Measurements from ENCODE around the gene ZNF425. TPM values are rescaled to one million over a fixed set of nuclear protein-coding genes. Genes with fewer than 3 reads are reported as not detected.
"Not testable (repeated sequence)": the region's sequence is repeated elsewhere in the genome, so short reads cannot be mapped to it uniquely, and the experiment has no call there.

The ZNF425 gene
- total RNA-seq, 1 donor from 2014 or later = 1.4 TPM

GRCh38 chr7:149074116-149074885 lies 51.8 kb downstream of the ZNF425 start:
- intact Hi-C loops (cut with micrococcal nuclease) = no loop called here

DNA sequence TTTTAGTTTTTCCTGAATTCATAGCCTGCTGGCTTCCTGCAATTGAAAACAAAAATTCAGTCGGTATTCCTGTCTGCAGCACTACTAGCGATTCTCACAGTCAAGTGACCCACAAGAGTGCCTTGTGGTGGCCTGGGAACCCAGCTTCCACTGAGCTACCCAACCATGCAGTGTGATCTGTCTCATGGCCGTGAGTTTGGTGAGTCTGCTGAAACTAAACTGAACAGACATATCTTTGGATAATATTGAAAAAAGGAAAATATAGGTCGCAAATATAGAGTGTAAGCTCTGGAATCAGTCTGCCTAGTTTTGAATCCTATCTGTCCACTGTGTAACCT lies 53.7 kb downstream of the ZNF425 start:
- intact Hi-C loops (cut with micrococcal nuclease) = no loop called here

DNA sequence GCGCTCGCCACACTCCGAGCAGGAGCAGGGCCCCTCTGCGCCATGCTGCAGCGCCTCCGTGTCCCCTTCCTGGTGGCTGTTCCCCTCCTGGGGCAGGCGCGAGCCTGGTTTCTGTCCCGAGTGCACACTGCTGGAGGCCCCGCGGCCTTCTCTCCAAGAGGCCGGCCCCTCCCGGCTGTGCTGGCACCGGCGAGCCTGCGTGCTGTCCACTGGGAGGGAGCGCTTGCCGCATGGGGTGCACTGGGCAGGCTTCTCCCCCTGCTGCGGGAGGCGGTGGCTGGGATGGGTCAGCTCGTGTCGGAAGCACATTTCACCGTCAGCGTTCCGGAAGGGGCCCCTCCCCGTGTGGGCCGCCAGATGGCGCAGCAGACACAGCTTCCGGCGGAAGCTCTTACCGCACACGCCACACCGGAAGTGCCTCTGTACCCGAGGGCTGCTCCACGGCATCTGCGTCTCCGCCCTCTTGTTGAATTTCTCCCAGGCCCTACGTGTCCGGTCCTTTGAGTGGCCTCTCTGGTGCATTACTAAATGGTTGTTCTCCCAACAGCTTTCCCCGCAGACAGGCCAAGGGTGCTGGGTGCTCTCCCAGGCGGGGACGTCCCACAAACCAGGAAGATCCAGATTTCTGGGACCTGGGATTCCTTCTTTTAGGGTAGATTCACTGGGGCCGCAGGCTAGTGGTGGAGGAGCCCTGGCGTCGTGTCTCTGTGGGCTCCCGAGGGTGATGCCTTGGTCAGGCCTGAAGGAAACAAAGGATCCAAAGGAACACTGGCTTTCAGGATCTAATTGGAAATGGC lies 54.3 kb downstream of the ZNF425 start:
- intact Hi-C loops (cut with micrococcal nuclease) = no loop called here

DNA sequence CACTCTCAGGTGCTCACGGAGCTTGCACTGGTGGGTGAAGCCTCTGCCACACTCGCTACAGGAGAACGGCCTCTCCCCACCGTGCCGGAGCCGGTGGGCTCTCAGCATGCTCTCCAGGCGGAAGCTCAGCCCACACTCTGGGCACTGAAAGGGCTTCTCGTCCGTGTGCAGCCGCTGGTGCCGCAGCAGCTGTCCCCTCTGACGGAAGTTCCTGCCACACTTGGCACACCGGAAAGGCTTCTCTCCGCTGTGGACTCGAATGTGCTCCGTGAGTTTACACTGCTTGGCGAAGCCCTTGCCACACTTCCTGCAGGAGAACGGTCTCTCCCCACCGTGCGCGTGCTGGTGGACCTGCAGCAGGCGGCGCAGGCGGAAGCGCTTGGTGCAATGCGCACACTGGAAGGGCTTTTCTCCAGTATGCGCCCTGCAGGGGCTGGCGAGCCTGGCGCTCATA lies 54.9 kb downstream of the ZNF425 start:
- intact Hi-C loops (cut with micrococcal nuclease) = no loop called here

DNA sequence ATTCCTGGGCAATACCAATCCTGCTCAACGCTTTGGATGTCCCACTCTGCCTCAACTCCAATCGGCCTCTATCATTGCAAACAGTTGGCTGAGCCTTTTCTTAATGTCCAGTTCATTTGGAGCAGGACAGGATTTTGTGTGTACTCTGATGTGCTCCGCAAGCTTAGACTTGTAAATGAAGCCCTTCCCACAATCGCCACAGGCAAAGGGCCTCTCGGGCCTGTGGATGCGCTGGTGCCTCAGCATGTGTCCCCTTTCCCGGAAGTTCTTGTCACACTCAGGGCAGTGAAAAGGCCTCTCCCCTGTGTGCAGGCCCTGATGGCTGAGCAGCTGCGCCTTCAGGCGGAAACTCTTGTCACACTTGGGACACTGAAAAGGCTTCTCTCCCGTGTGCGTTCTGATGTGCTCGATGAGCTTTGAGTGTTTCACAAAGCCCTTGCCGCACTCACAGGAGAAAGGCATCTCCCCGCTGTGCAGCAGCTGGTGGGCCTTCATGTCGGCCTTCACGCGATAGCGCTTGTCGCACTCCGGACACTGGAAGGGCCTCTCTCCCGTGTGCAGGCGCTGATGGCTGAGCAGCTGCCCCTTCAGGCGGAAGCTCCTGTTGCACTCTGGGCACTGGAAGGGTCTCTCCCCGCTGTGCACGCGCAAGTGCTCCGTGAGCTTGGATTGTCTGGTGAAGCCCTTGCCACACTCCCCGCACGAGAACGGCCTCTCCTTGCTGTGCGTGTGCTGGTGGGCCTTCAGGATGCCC lies 55.6 kb downstream of the ZNF425 start:
- intact Hi-C loops (cut with micrococcal nuclease) = no loop called here

GRCh38 chr7:149067869-149068268 lies 58.3 kb downstream of the ZNF425 start:
- intact Hi-C loops (cut with micrococcal nuclease) = loop anchor here (5.0 kb wide), 1 partner anchor 79 kb away; the partner anchor contains the start of gene ZNF398

DNA sequence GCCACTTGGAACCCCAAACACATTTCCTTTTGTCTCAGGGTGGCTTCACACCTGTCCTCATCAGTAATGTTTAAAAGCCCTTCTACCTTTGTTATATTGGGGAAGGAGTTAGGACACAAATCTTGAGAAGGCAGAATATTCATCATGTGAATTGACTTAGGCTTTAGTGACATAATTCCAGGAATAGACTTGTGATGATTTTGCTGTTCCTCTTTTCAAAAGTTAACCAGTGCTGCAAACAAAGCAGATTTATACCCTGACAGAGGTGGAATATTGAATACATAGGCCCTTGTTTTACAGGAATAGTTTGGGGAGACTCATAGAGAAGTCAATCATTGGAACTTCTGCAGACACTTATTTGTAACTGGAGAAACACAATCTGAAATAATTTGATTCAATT lies 62.6 kb downstream of the ZNF425 start:
- intact Hi-C loops (cut with micrococcal nuclease) = no loop called here

DNA sequence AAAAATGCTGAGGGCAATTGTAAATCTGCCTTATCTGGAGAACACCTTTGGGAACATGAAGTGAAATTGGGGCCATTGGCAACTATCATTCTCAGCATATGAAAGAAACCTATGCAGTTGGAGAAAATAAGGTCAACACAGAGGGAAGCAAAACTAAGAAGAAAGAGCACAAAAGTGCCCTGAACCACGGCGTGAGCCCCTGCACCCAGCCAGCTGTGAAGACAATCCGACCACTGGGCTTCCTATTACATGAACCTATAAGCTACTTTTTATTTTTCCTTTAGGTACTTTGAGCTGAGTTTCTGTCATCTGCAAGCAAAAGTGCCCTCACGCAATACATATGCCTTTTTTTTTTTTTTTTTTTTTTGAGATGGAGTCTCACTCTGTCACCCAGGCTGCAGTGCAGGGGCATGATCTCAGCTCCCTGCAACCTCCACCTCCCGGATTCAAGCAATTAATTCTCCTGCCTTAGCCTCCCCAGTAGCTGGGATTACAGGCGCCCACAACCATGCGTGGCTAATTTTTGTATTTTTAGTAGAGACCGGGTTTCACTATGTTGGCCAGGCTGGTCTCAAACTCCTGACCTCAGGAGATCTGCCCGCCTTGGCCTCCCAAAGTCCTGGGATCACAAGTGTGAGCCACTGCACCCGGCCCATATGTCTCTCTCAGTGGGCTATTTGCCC lies 63.8 kb downstream of the ZNF425 start:
- intact Hi-C loops (cut with micrococcal nuclease) = not testable (repeated sequence)

GRCh38 chr7:149060156-149060555 lies 66.0 kb downstream of the ZNF425 start:
- intact Hi-C loops (cut with micrococcal nuclease) = no loop called here

- intact Hi-C loops (cut with micrococcal nuclease) = no loop called here
These were observed 72.2 kb downstream of the ZNF425 start for GRCh38 chr7:149053885-149054284.

- intact Hi-C loops (cut with micrococcal nuclease) = no loop called here
These were observed 72.7 kb downstream of the ZNF425 start for GRCh38 chr7:149053384-149053783.

Other genes starting within 250 kb of the ZNF425 start
- 92.5 and 100.0 TPM in 2 replicates for gene EZH2, start 242.0 kb downstream of the ZNF425 start, total RNA-seq
- gene PDIA4, start 97.8 kb downstream of the ZNF425 start, total RNA-seq = 159 and 163 TPM in 2 replicates
- 9.9 and 10.5 TPM in 2 replicates for gene ZNF786, start 35.6 kb downstream of the ZNF425 start, total RNA-seq
- gene ZNF398, start 21.1 kb upstream of the ZNF425 start, total RNA-seq = 15.3 and 15.7 TPM in 2 replicates
- 31.6 and 31.9 TPM in 2 replicates for gene ZNF282, start 69.2 kb upstream of the ZNF425 start, total RNA-seq
- gene ZNF212, start 113.3 kb upstream of the ZNF425 start, total RNA-seq = 10.2 and 12.5 TPM in 2 replicates
- gene ZNF783, start 135.9 kb upstream of the ZNF425 start, total RNA-seq = 17.1 and 19.5 TPM in 2 replicates